Iris pigment epithelial cell (primary cell): ENCODE results near the gene PSPN.

ENCODE experiments used
- DNase-seq: peaks from one replicate; pipeline ENCODE4 v3.0.0-alpha.2; 2011; ENCODE audit warnings: low read depth

Gene PSPN

DNA sequence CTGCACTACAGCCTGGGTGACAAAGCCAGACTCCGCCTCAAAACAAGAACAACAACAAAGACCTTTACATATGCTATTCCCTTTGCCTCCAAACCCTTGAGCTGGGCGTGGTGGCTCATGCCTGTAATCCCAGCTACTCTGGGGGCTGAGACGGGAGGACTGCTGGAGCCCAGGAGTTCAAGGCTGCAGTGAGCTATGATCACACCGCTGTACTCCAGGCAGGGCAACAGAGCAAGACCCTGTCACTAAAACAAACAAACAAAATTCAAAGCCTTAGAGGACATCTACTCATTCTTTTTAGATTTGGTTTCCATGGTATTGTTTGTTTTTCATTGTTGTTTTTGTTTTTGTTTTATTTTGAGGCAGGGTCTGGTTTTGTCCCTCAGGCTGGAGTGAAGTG is 50.1 kb downstream of the PSPN start:
- no peak for DNase-seq
